Measurements from ENCODE around the gene ANO4.

GRCh38 chr12:100951756-100952155, 157.2 kb downstream of the ANO4 start:
- TF ChIP-seq CTCF (IDR thresholded peaks at IDR 0.05; ENCODE audit: control extremely low read depth in 1 of 3, insufficient read depth in 1 of 3, low read depth in 1 of 3, low read length in 3 of 3) (peak in 2 of 3 experiments; percentile 24 to 44; a peak in 2 of 4 replicates), E2F6 (IDR thresholded peaks at IDR 0.05) (no peak), CEBPB (IDR thresholded peaks at IDR 0.05; ENCODE audit: low read depth, low read length) (no peak), SIN3A (conservative IDR thresholded peaks at IDR 0.05 in 1 of 2, IDR thresholded peaks at IDR 0.05 in 1 of 2; ENCODE audit: low read depth in 1 of 2, low read length in 2 of 2) (no peak), GABPA (IDR thresholded peaks at IDR 0.05; ENCODE audit: borderline replicate concordance, insufficient read depth, low read length) (no peak), POLR2AphosphoS5 (IDR thresholded peaks at IDR 0.05; ENCODE audit: low read depth, low read length) (no peak), RFX5 (IDR thresholded peaks at IDR 0.05; ENCODE audit: borderline replicate concordance, low read depth, low read length) (no peak)
